RWPE2 (cell line): ENCODE results near the gene BEGAIN.

ENCODE experiments used
- ATAC-seq: fragments of 200-7000 bp; cut with Tn5 transposase; 3 replicates; pipeline ENCODE4 v1.9.1; 2021; ENCODE audit warnings: low read depth
- DNase-seq: peaks from one replicate; pipeline ENCODE4 v3.0.0-alpha.2; 2020; ENCODE audit warnings: low spot score
- H3K27ac ChIP-seq: fragments of 450-650 bp; 2 replicates; pipeline ENCODE4 v1.5.1; 2017; ENCODE audit warnings: mild to moderate bottlenecking; ENCODE audit not compliant: poor library complexity, severe bottlenecking
- H3K27me3 ChIP-seq: fragments of 250-450 bp; sonication (Bioruptor Pico); 2 replicates; pipeline ENCODE4 v1.5.1; 2021; ENCODE audit warnings: mild to moderate bottlenecking, moderate library complexity; ENCODE audit not compliant: insufficient read depth, poor library complexity, severe bottlenecking
- H3K36me3 ChIP-seq: fragments of 250-450 bp; sonication (Bioruptor Pico); 2 replicates; pipeline ENCODE4 v1.5.1; 2020; ENCODE audit warnings: low read depth, mild to moderate bottlenecking, moderate library complexity
- H3K4me1 ChIP-seq: fragments of 250-450 bp; sonication (Bioruptor Pico); 2 replicates; pipeline ENCODE4 v1.5.1; 2021; ENCODE audit warnings: mild to moderate bottlenecking, moderate library complexity; ENCODE audit not compliant: insufficient read depth, poor library complexity, severe bottlenecking
- H3K4me3 ChIP-seq: fragments of 250-450 bp; sonication (Bioruptor Pico); 2 replicates; pipeline ENCODE4 v1.5.1; 2021; ENCODE audit warnings: mild to moderate bottlenecking, moderate library complexity; ENCODE audit not compliant: severe bottlenecking
- H3K9me3 ChIP-seq: fragments of 250-450 bp; sonication (Bioruptor Pico); 2 replicates; pipeline ENCODE4 v1.5.1; 2021; ENCODE audit warnings: mild to moderate bottlenecking, moderate library complexity; ENCODE audit not compliant: severe bottlenecking
- CTCF ChIP-seq: fragments of 450-650 bp; IDR thresholded peaks from one replicate; pipeline ENCODE4 v1.5.1; 2017; ENCODE audit warnings: mild to moderate bottlenecking, moderate library complexity; ENCODE audit not compliant: poor library complexity, severe bottlenecking

Gene BEGAIN

GRCh38 chr14:100588671-100589070 lies 1.5 kb upstream of the BEGAIN start:
- no peak for ATAC-seq
- no peak for TF ChIP-seq CTCF

GRCh38 chr14:100587763-100588411 lies 670 bp upstream of the BEGAIN start:
- Histone ChIP-seq H3K4me1 (peaks cover 3% of the 10 kb centered on the region), H3K4me3 (peak overlapping the region; percentile 68), H3K9me3 (no peaks in the 10 kb centered on the region), H3K27ac (no peak overlapping the region), H3K27me3 (no peaks in the 10 kb centered on the region), H3K36me3 (no peaks in the 10 kb centered on the region)
- DNase-seq, result peak; percentile 57
- no peak for TF ChIP-seq CTCF
- ATAC-seq, result no peak

More at GRCh38 chr14:100588671-100589070, 1.5 kb upstream of the BEGAIN start:
- H3K4me1 ChIP-seq, result peaks cover 3% of the 10 kb centered on the region
- no peaks in the 10 kb centered on the region for H3K9me3 ChIP-seq
- DNase-seq, result peak; percentile 55
- H3K36me3 ChIP-seq, result no peaks in the 10 kb centered on the region
- no peaks in the 10 kb centered on the region for H3K27me3 ChIP-seq
- no peak overlapping the region for H3K27ac ChIP-seq
- H3K4me3 ChIP-seq, result no peak overlapping the region

GRCh38 chr14:100586403-100587085 lies 673 bp downstream of the BEGAIN start:
- H3K4me1 ChIP-seq, result peaks cover 3% of the 10 kb centered on the region
- ATAC-seq (peak; percentile 76), DNase-seq (peak; percentile 79)
- no peak for TF ChIP-seq CTCF
- H3K36me3 ChIP-seq, result no peaks in the 10 kb centered on the region
- H3K4me3 ChIP-seq, result peak overlapping the region; percentile 68
- H3K9me3 ChIP-seq, result no peaks in the 10 kb centered on the region
- H3K27ac ChIP-seq, result peak overlapping the region; percentile 51
- no peaks in the 10 kb centered on the region for H3K27me3 ChIP-seq

GRCh38 chr14:100586153-100586402 lies 1.1 kb downstream of the BEGAIN start:
- no peaks in the 10 kb centered on the region for H3K27me3 ChIP-seq
- H3K27ac ChIP-seq, result peak overlapping the region; percentile 51
- DNase-seq (no peak), ATAC-seq (no peak)
- TF ChIP-seq CTCF, result no peak
- H3K9me3 ChIP-seq, result no peaks in the 10 kb centered on the region
- peaks cover 3% of the 10 kb centered on the region for H3K4me1 ChIP-seq
- H3K36me3 ChIP-seq, result no peaks in the 10 kb centered on the region
- peak overlapping the region; percentile 68 for H3K4me3 ChIP-seq
